ENCODE data around the gene UMAD1.

DNA sequence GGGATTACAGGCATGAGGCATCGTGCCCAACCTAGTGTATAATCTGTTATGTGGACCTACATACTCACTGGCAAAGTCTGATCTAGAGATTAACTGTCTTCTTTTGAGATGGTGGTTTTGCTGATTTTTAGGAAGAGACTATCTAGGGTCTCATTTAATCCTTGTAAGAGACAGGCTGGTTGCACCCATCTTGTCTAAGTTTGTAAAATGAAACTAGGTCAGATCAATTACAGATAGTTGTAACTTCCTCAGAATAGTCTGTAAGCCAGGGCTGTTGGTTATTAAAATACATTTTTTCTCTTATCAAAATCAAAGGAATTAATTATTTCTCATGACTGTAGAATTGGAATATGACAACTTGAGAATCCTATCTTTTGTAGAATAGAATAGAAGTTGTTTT lies 142.4 kb downstream of the UMAD1 start:
- TF ChIP-seq POLR2A (IDR thresholded peaks at IDR 0.05): no peak
- TF ChIP-seq, protein P1, sequence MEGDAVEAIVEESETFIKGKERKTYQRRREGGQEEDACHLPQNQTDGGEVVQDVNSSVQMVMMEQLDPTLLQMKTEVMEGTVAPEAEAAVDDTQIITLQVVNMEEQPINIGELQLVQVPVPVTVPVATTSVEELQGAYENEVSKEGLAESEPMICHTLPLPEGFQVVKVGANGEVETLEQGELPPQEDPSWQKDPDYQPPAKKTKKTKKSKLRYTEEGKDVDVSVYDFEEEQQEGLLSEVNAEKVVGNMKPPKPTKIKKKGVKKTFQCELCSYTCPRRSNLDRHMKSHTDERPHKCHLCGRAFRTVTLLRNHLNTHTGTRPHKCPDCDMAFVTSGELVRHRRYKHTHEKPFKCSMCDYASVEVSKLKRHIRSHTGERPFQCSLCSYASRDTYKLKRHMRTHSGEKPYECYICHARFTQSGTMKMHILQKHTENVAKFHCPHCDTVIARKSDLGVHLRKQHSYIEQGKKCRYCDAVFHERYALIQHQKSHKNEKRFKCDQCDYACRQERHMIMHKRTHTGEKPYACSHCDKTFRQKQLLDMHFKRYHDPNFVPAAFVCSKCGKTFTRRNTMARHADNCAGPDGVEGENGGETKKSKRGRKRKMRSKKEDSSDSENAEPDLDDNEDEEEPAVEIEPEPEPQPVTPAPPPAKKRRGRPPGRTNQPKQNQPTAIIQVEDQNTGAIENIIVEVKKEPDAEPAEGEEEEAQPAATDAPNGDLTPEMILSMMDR (IDR thresholded peaks at IDR 0.05): no peak

Data from thyroid gland (tissue), 4 donors.